NCI-H1048 (cell line): ENCODE data around the gene HMX3.
"Not testable (repeated sequence)": the region's sequence is repeated elsewhere in the genome, so short reads cannot be mapped to it uniquely, and the experiment has no call there.

Experiments used
- DNase-seq: peaks from one replicate; lab custom pipeline; 2025; lab: John Stamatoyannopoulos, UW

Gene HMX3

GRCh38 chr10:123175389-123176387 lies 39.9 kb downstream of the HMX3 start:
- DNase-seq = no peak

GRCh38 chr10:123178390-123178789 lies 42.6 kb downstream of the HMX3 start:
- DNase-seq = not testable (repeated sequence)

- no peak for DNase-seq
Measured at GRCh38 chr10:123180101-123181090, 44.6 kb downstream of the HMX3 start.

GRCh38 chr10:123183724-123184123 lies 48.0 kb downstream of the HMX3 start:
- DNase-seq = no peak

- DNase-seq = no peak
Measured at GRCh38 chr10:123187781-123188180, 52.0 kb downstream of the HMX3 start.
